Panc1 (cell line): Measurements from ENCODE around the gene ALDH1B1. TPM values are rescaled to one million over a fixed set of nuclear protein-coding genes. Genes with fewer than 3 reads are reported as not detected.
A peak's percentile ranks its signal among the peaks of the same experiment; 100 is the strongest.

ENCODE experiments used
- ATAC-seq: fragments of 200-7000 bp; cut with Tn5 transposase; 2 replicates; pipeline ENCODE4 v1.9.1; 2020; ENCODE audit warnings: mild to moderate bottlenecking, moderate library complexity
- BruUV-seq: library from RNA; stranded (reverse); fragments of 400-500 nt; replicated peaks from 2 replicates; lab custom pipeline; 2021; lab: Mats Ljungman, UMichigan
- CTCF ChIA-PET: fragments of 300-600 bp; sonication (Branson Sonifier 250); formaldehyde crosslinking; loops from one replicate; lab custom pipeline; 2022; ENCODE audit warnings: antibody characterized with exemption; lab: Charles Lee
- POLR2A ChIA-PET: fragments of 300-600 bp; sonication (Branson Sonifier 250); formaldehyde crosslinking; loops from one replicate; lab custom pipeline; 2022; ENCODE audit warnings: antibody characterized with exemption; lab: Charles Lee
- DNase-seq: peaks from one replicate; pipeline ENCODE4 v3.0.0-alpha.2; 2010; ENCODE audit warnings: low read depth, low spot score
- H3K27ac ChIP-seq: 2 replicates; pipeline ENCODE4 v1.5.1; 2011; ENCODE audit warnings: mild to moderate bottlenecking, low read length, inconsistent platforms
- H3K27me3 ChIP-seq: fragments of 200-500 bp; sonication (Bioruptor generic); 2 replicates; pipeline ENCODE4 v1.6.0; 2014; ENCODE audit warnings: low read length, inconsistent platforms; ENCODE audit not compliant: control insufficient read depth, insufficient read depth
- H3K36me3 ChIP-seq: fragments of 200-500 bp; sonication (Bioruptor generic); 2 replicates; pipeline ENCODE4 v1.5.1; 2014; ENCODE audit warnings: inconsistent platforms, mild to moderate bottlenecking, low read length, moderate library complexity; ENCODE audit not compliant: control insufficient read depth, insufficient read depth
- H3K4me1 ChIP-seq: 2 replicates; pipeline ENCODE4 v1.5.1; 2011; ENCODE audit warnings: inconsistent platforms, mild to moderate bottlenecking, low read length, moderate library complexity; ENCODE audit not compliant: control insufficient read depth, insufficient read depth
- H3K4me3 ChIP-seq, 2 experiments: 2 replicates each; pipeline ENCODE4 v1.5.1; 2011 to 2012; ENCODE audit warnings: low read depth in 2 of 2, low read length in 2 of 2, mild to moderate bottlenecking in 2 of 2, inconsistent platforms in 1 of 2, moderate library complexity in 1 of 2
- H3K9me3 ChIP-seq: fragments of 200-500 bp; sonication (Bioruptor generic); 2 replicates; pipeline ENCODE4 v1.5.1; 2014; ENCODE audit warnings: low read depth, mild to moderate bottlenecking, inconsistent platforms, low read length, moderate library complexity; ENCODE audit not compliant: control insufficient read depth, insufficient read depth
- POLR2AphosphoS5 ChIP-seq: IDR thresholded peaks from 2 replicates; pipeline ENCODE4 v1.6.1; 2012; ENCODE audit warnings: mild to moderate bottlenecking, low read depth, low read length, moderate library complexity
- SIN3A ChIP-seq: IDR thresholded peaks from 2 replicates; pipeline ENCODE4 v1.6.1; 2012; ENCODE audit warnings: low read depth, mild to moderate bottlenecking, low read length, moderate library complexity, borderline replicate concordance; ENCODE audit not compliant: insufficient read depth
- TCF7L2 ChIP-seq: IDR thresholded peaks from 2 replicates; pipeline ENCODE4 v1.6.1; 2011; ENCODE audit warnings: mild to moderate bottlenecking, low read depth, low read length, inconsistent platforms
- in situ Hi-C: cut with HindIII; loops from 2 replicates; pipeline ENCODE4 v1.10.0; 2016; ENCODE audit warnings: low sequenced_read_pairs, low pct_unique_long_range_greater_than_20kb
- intact Hi-C: fragments of 100-400 bp; cut with micrococcal nuclease; formaldehyde crosslinking; loops from one replicate; pipeline ENCODE4 v1.10.0; 2022; ENCODE audit not compliant: unreplicated experiment
- total RNA-seq: library from RNA; stranded (reverse); gene quantifications from one replicate; pipeline ENCODE4 v1.2.1, GENCODE V29; 2021; ENCODE audit not compliant: unreplicated experiment
- TF ChIP-seq, protein P1 (sequence below): fragments of 450-650 bp; IDR thresholded peaks from 2 replicates; pipeline ENCODE4 v1.5.1; 2017; ENCODE audit warnings: mild to moderate bottlenecking
- TF ChIP-seq, protein P2 (sequence below), 2 experiments: IDR thresholded peaks; 2 replicates each; pipeline ENCODE4 v1.6.1; 2011 to 2012; ENCODE audit warnings: low read depth in 2 of 2, control low read depth in 1 of 2, low read length in 1 of 2, mild to moderate bottlenecking in 1 of 2, moderate library complexity in 1 of 2; ENCODE audit not compliant: insufficient read depth in 1 of 2

The ALDH1B1 gene
- total RNA-seq, 1 experiment from 2014 or later, result 34.2 TPM

DNA sequence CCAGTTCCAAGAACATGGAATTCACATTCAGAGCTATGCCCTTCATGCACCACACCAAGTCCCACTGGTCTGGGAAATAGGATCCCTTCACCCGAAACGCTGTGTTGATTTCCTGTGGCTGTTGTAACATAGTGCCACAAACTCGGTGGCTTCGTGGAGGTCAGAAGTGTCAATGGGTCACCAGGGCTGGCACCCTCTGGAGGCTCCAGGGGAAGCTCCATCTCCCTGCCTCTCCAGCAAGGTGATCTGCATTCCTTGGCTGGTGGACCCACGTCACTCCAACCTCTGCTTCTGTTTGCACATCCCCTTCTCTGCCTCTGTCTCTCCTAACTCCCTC lies 28.9 kb upstream of the ALDH1B1 start:
- H3K9me3 ChIP-seq, result no peaks in the 10 kb centered on the region
- H3K27ac ChIP-seq, result no peak overlapping the region
- H3K36me3 ChIP-seq, result no peaks in the 10 kb centered on the region
- TF ChIP-seq SIN3A, result no peak
- TF ChIP-seq, protein P1, sequence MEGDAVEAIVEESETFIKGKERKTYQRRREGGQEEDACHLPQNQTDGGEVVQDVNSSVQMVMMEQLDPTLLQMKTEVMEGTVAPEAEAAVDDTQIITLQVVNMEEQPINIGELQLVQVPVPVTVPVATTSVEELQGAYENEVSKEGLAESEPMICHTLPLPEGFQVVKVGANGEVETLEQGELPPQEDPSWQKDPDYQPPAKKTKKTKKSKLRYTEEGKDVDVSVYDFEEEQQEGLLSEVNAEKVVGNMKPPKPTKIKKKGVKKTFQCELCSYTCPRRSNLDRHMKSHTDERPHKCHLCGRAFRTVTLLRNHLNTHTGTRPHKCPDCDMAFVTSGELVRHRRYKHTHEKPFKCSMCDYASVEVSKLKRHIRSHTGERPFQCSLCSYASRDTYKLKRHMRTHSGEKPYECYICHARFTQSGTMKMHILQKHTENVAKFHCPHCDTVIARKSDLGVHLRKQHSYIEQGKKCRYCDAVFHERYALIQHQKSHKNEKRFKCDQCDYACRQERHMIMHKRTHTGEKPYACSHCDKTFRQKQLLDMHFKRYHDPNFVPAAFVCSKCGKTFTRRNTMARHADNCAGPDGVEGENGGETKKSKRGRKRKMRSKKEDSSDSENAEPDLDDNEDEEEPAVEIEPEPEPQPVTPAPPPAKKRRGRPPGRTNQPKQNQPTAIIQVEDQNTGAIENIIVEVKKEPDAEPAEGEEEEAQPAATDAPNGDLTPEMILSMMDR, result no peak
- CTCF ChIA-PET, result interaction anchor here (0.7 kb wide), 1 partner anchor 61 kb away, joined by 5 read pairs; no protein-coding TSS in a partner anchor
- DNase-seq (no peak), ATAC-seq (peak; percentile 30; the same call in 1 of the 2 replicates)
- H3K4me3 ChIP-seq, result no peak overlapping the region
- peaks cover 2% of the 10 kb centered on the region; the same call in 1 of the 2 replicates for H3K4me1 ChIP-seq
- POLR2A ChIA-PET, result no interaction called here
- no peaks in the 10 kb centered on the region for H3K27me3 ChIP-seq
- in situ Hi-C loops (no loop called here), intact Hi-C loops (loop anchor here (5.0 kb wide), 1 partner anchor 451 kb away; no protein-coding TSS in a partner anchor)
- BruUV-seq, result no TSS peak

GRCh38 chr9:38367898-38368297 lies 24.6 kb upstream of the ALDH1B1 start:
- Histone ChIP-seq H3K4me1 (peaks cover 2% of the 10 kb centered on the region; the same call in 1 of the 2 replicates), H3K27me3 (no peaks in the 10 kb centered on the region), H3K36me3 (no peaks in the 10 kb centered on the region), H3K9me3 (no peaks in the 10 kb centered on the region), H3K27ac (no peak overlapping the region), H3K4me3 (no peak overlapping the region)
- intact Hi-C loops, result no loop called here
- CTCF ChIA-PET, result no interaction called here
- TF ChIP-seq POLR2AphosphoS5 (no peak), SIN3A (no peak), TCF7L2 (no peak)
- TF ChIP-seq, protein P1, result no peak
- TF ChIP-seq, protein P2, sequence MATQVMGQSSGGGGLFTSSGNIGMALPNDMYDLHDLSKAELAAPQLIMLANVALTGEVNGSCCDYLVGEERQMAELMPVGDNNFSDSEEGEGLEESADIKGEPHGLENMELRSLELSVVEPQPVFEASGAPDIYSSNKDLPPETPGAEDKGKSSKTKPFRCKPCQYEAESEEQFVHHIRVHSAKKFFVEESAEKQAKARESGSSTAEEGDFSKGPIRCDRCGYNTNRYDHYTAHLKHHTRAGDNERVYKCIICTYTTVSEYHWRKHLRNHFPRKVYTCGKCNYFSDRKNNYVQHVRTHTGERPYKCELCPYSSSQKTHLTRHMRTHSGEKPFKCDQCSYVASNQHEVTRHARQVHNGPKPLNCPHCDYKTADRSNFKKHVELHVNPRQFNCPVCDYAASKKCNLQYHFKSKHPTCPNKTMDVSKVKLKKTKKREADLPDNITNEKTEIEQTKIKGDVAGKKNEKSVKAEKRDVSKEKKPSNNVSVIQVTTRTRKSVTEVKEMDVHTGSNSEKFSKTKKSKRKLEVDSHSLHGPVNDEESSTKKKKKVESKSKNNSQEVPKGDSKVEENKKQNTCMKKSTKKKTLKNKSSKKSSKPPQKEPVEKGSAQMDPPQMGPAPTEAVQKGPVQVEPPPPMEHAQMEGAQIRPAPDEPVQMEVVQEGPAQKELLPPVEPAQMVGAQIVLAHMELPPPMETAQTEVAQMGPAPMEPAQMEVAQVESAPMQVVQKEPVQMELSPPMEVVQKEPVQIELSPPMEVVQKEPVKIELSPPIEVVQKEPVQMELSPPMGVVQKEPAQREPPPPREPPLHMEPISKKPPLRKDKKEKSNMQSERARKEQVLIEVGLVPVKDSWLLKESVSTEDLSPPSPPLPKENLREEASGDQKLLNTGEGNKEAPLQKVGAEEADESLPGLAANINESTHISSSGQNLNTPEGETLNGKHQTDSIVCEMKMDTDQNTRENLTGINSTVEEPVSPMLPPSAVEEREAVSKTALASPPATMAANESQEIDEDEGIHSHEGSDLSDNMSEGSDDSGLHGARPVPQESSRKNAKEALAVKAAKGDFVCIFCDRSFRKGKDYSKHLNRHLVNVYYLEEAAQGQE (IDR thresholded peaks at IDR 0.05; ENCODE audit: insufficient read depth in 1 of 2, low read depth in 2 of 2, low read length in 1 of 2), result no peak
- POLR2A ChIA-PET, result no interaction called here
- ATAC-seq (no peak), DNase-seq (no peak)
- in situ Hi-C loops, result no loop called here
- BruUV-seq, result no TSS peak
